WERI-Rb-1 (cell line): Measurements from ENCODE around the gene PTPN2.

ENCODE experiments used
- DNase-seq: peaks from one replicate; pipeline ENCODE4 v3.0.0-alpha.2; 2020
- H3K27ac ChIP-seq: fragments of 250-450 bp; sonication (Bioruptor Pico); 2 replicates; pipeline ENCODE4 v1.5.1; 2020; ENCODE audit warnings: mild to moderate bottlenecking, moderate library complexity
- H3K27me3 ChIP-seq: fragments of 250-450 bp; sonication (Bioruptor Pico); 2 replicates; pipeline ENCODE4 v1.5.1; 2021; ENCODE audit warnings: mild to moderate bottlenecking, low read depth, moderate library complexity; ENCODE audit not compliant: insufficient read depth, severe bottlenecking
- H3K36me3 ChIP-seq: fragments of 250-450 bp; sonication (Bioruptor Pico); 2 replicates; pipeline ENCODE4 v1.5.1; 2020; ENCODE audit warnings: mild to moderate bottlenecking, moderate library complexity
- H3K4me3 ChIP-seq: 2 replicates; pipeline ENCODE4 v1.5.1; 2011; ENCODE audit warnings: low read depth, mild to moderate bottlenecking, control low read depth, low read length
- H3K9me3 ChIP-seq: fragments of 250-450 bp; sonication (Bioruptor Pico); 2 replicates; pipeline ENCODE4 v1.5.1; 2021; ENCODE audit warnings: mild to moderate bottlenecking, moderate library complexity; ENCODE audit not compliant: severe bottlenecking
- CTCF ChIP-seq: IDR thresholded peaks from 2 replicates; pipeline ENCODE4 v1.5.1; 2011; ENCODE audit warnings: low read depth, mild to moderate bottlenecking, control low read depth, inconsistent platforms, low read length

PTPN2 gene

GRCh38 chr18:12839057-12839525 lies 44.9 kb downstream of the PTPN2 start:
- H3K27me3 ChIP-seq = no peaks in the 10 kb centered on the region
- no peak overlapping the region for H3K4me3 ChIP-seq
- H3K9me3 ChIP-seq = no peaks in the 10 kb centered on the region
- no peak overlapping the region for H3K27ac ChIP-seq
- no peak for TF ChIP-seq CTCF
- DNase-seq = no peak
- H3K36me3 ChIP-seq = no peaks in the 10 kb centered on the region; the same call in none of the 2 replicates

- H3K4me3 ChIP-seq = no peak overlapping the region
- no peak for DNase-seq
- H3K27ac ChIP-seq = no peak overlapping the region
- H3K36me3 ChIP-seq = peaks cover 5% of the 10 kb centered on the region
- no peaks in the 10 kb centered on the region for H3K27me3 ChIP-seq
- TF ChIP-seq CTCF = no peak
- no peaks in the 10 kb centered on the region for H3K9me3 ChIP-seq
These were observed 45.8 kb downstream of the PTPN2 start for GRCh38 chr18:12838178-12838634.

- H3K27me3 ChIP-seq = no peaks in the 10 kb centered on the region
- H3K27ac ChIP-seq = no peak overlapping the region
- H3K4me3 ChIP-seq = no peak overlapping the region
- H3K9me3 ChIP-seq = no peaks in the 10 kb centered on the region
- peaks cover 5% of the 10 kb centered on the region for H3K36me3 ChIP-seq
- DNase-seq = no peak
- no peak for TF ChIP-seq CTCF
These were observed 46.3 kb downstream of the PTPN2 start for GRCh38 chr18:12837747-12838146.

GRCh38 chr18:12836551-12836950 lies 47.5 kb downstream of the PTPN2 start:
- H3K27me3 ChIP-seq = no peaks in the 10 kb centered on the region
- TF ChIP-seq CTCF = no peak
- peaks cover 5% of the 10 kb centered on the region for H3K36me3 ChIP-seq
- DNase-seq = no peak
- no peak overlapping the region for H3K4me3 ChIP-seq
- no peak overlapping the region for H3K27ac ChIP-seq
- H3K9me3 ChIP-seq = no peaks in the 10 kb centered on the region

GRCh38 chr18:12828116-12829051 lies 55.7 kb downstream of the PTPN2 start:
- H3K4me3 ChIP-seq = no peak overlapping the region
- H3K9me3 ChIP-seq = no peaks in the 10 kb centered on the region
- DNase-seq = no peak
- H3K27ac ChIP-seq = no peak overlapping the region
- no peaks in the 10 kb centered on the region for H3K27me3 ChIP-seq
- no peak for TF ChIP-seq CTCF
- H3K36me3 ChIP-seq = peaks cover 37% of the 10 kb centered on the region

GRCh38 chr18:12827588-12827987 lies 56.4 kb downstream of the PTPN2 start:
- Histone ChIP-seq H3K36me3 (peaks cover 40% of the 10 kb centered on the region), H3K9me3 (no peaks in the 10 kb centered on the region), H3K4me3 (no peak overlapping the region), H3K27ac (no peak overlapping the region), H3K27me3 (no peaks in the 10 kb centered on the region)
- TF ChIP-seq CTCF = no peak
- DNase-seq = no peak
